H1 (cell line): Measurements from ENCODE around the gene SLC1A7. TPM values are rescaled to one million over a fixed set of nuclear protein-coding genes. Genes with fewer than 3 reads are reported as not detected.

ENCODE experiments used
- CTCF ChIA-PET: fragments of 300-600 bp; sonication (Branson Sonifier 250); formaldehyde crosslinking; loops from one replicate; lab custom pipeline; 2021; ENCODE audit not compliant: partially characterized antibody; lab: Charles Lee
- POLR2A ChIA-PET: fragments of 300-600 bp; sonication (Branson Sonifier 250); formaldehyde crosslinking; loops from one replicate; lab custom pipeline; 2021; ENCODE audit warnings: inconsistent platforms; ENCODE audit not compliant: partially characterized antibody; lab: Charles Lee
- DNase-seq, 2 experiments: peaks; one replicate each; pipeline versions ENCODE4 v3.0.0 to v3.0.0-alpha.2; 2010 to 2022; ENCODE audit warnings: low spot score in 2 of 2, low read depth in 1 of 2, mixed read lengths in 1 of 2
- FAIRE-seq: peaks from 2 replicates; lab custom pipeline; 2011; peaks lifted over from hg19 to GRCh38; lab: Jason Lieb, UNC
- H2AFZ ChIP-seq: 2 replicates; pipeline ENCODE4 v1.8.1; 2012; ENCODE audit warnings: low read length, inconsistent platforms
- H2AK5ac ChIP-seq: 2 replicates; pipeline ENCODE4 v1.6.1; 2013; ENCODE audit warnings: low read depth, low read length
- H2BK120ac ChIP-seq: replicated peaks from 2 replicates; pipeline ENCODE3; 2013; ENCODE audit warnings: low read depth, low read length, inconsistent platforms
- H2BK12ac ChIP-seq: 2 replicates; pipeline ENCODE4 v1.6.1; 2013; ENCODE audit warnings: low read depth, low read length
- H2BK15ac ChIP-seq: 2 replicates; pipeline ENCODE4 v1.6.1; 2013; ENCODE audit warnings: low read length
- H2BK20ac ChIP-seq: 2 replicates; pipeline ENCODE4 v1.6.1; 2013; ENCODE audit warnings: low read length
- H2BK5ac ChIP-seq: 2 replicates; pipeline ENCODE4 v1.6.1; 2013; ENCODE audit warnings: low read depth, low read length
- H3K14ac ChIP-seq: 2 replicates; pipeline ENCODE4 v1.6.1; 2013; ENCODE audit warnings: inconsistent platforms; ENCODE audit not compliant: insufficient read length
- H3K18ac ChIP-seq: 2 replicates; pipeline ENCODE4 v1.6.1; 2013; ENCODE audit warnings: low read length; ENCODE audit errors: extremely low read depth
- H3K23ac ChIP-seq: 2 replicates; pipeline ENCODE4 v1.6.1; 2013; ENCODE audit warnings: inconsistent platforms; ENCODE audit not compliant: insufficient read length
- H3K23me2 ChIP-seq: 2 replicates; pipeline ENCODE4 v1.6.1; 2013; ENCODE audit warnings: low read depth, low read length
- H3K27ac ChIP-seq: 2 replicates; pipeline ENCODE4 v1.6.1; 2011; ENCODE audit warnings: low read depth, low read length, inconsistent platforms
- H3K27me3 ChIP-seq, 4 experiments: replicated peaks in 1 of 4; 1 replicate in 1 of 4; 2 replicates in 3 of 4; pipeline versions ENCODE4 v1.6.1 to v1.8.1; 2011 to 2013; ENCODE audit warnings: low read length in 3 of 4, mild to moderate bottlenecking in 3 of 4, inconsistent platforms in 2 of 4, mixed read lengths in 2 of 4, moderate library complexity in 1 of 4; ENCODE audit not compliant: control insufficient read depth in 3 of 4, insufficient read depth in 3 of 4; ENCODE audit errors: extremely low read depth in 1 of 4
- H3K36me3 ChIP-seq, 4 experiments: 2 replicates each; pipeline versions ENCODE4 v1.6.1 to v1.8.1; 2011 to 2013; ENCODE audit warnings: mild to moderate bottlenecking in 4 of 4, low read length in 3 of 4, moderate library complexity in 2 of 4, control low read depth in 1 of 4, inconsistent platforms in 1 of 4; ENCODE audit not compliant: insufficient read depth in 4 of 4, control insufficient read depth in 2 of 4
- H3K4ac ChIP-seq: replicated peaks from 2 replicates; pipeline ENCODE3; 2013; ENCODE audit warnings: low read length, low read depth, mixed read lengths, inconsistent platforms; ENCODE audit not compliant: insufficient read length
- H3K4me1 ChIP-seq, 4 experiments: replicated peaks in 1 of 4; 1 replicate in 1 of 4; 2 replicates in 3 of 4; pipeline versions ENCODE4 v1.6.1 to v1.8.1; 2011 to 2013; ENCODE audit warnings: low read length in 3 of 4, inconsistent platforms in 2 of 4, mixed read lengths in 1 of 4; ENCODE audit not compliant: insufficient read depth in 4 of 4, control insufficient read depth in 3 of 4
- H3K4me2 ChIP-seq, 2 experiments: 2 replicates each; pipeline versions ENCODE4 v1.6.1 to v1.8.1; 2011 to 2013; ENCODE audit warnings: low read depth in 2 of 2, low read length in 2 of 2, control low read depth in 1 of 2, inconsistent platforms in 1 of 2, mild to moderate bottlenecking in 1 of 2; ENCODE audit not compliant: insufficient read depth in 1 of 2
- H3K4me3 ChIP-seq, 4 experiments: fragments of 200-600, 300-600 bp in 1 of 4; sonication (generic), shearing (Covaris generic), sonication (Bioruptor Twin) in 1 of 4; 2 replicates each; pipeline versions ENCODE4 v1.5.1 to v1.8.1; 2011 to 2016; ENCODE audit warnings: low read length in 4 of 4, low read depth in 3 of 4, control low read depth in 2 of 4, inconsistent platforms in 2 of 4, mild to moderate bottlenecking in 2 of 4, mixed read lengths in 1 of 4, moderate library complexity in 1 of 4; ENCODE audit not compliant: insufficient read depth in 2 of 4; ENCODE audit errors: extremely low read depth in 1 of 4
- H3K56ac ChIP-seq: replicated peaks from 2 replicates; pipeline ENCODE3; 2013; ENCODE audit warnings: low read depth, mild to moderate bottlenecking, mixed read lengths, low read length, inconsistent platforms; ENCODE audit not compliant: insufficient read length
- H3K79me1 ChIP-seq: 2 replicates; pipeline ENCODE4 v1.6.1; 2013; ENCODE audit warnings: low read depth, low read length, control low read depth
- H3K79me2 ChIP-seq, 2 experiments: 2 replicates each; pipeline versions ENCODE4 v1.6.1 to v1.8.1; 2012 to 2013; ENCODE audit warnings: low read length in 2 of 2, mild to moderate bottlenecking in 2 of 2, inconsistent platforms in 1 of 2; ENCODE audit not compliant: insufficient read depth in 2 of 2, control insufficient read depth in 1 of 2
- H3K9ac ChIP-seq, 4 experiments: replicated peaks in 1 of 4; 1 replicate in 1 of 4; 2 replicates in 3 of 4; pipeline versions ENCODE4 v1.6.1 to v1.8.1; 2011 to 2013; ENCODE audit warnings: low read depth in 3 of 4, low read length in 3 of 4, control low read depth in 2 of 4, mild to moderate bottlenecking in 2 of 4, moderate library complexity in 2 of 4, inconsistent platforms in 1 of 4; ENCODE audit errors: extremely low read depth in 1 of 4
- H3K9me3 ChIP-seq, 2 experiments: 2 replicates each; pipeline versions ENCODE4 v1.6.1 to v1.8.1; 2012 to 2013; ENCODE audit warnings: mild to moderate bottlenecking in 2 of 2, moderate library complexity in 2 of 2, control low read depth in 1 of 2, inconsistent platforms in 1 of 2, low read depth in 1 of 2, low read length in 1 of 2, mixed read lengths in 1 of 2; ENCODE audit not compliant: insufficient read depth in 2 of 2
- H4K20me1 ChIP-seq, 2 experiments: replicated peaks in 1 of 2; 2 replicates each; pipeline versions ENCODE3 to v1.8.1; 2011 to 2013; ENCODE audit warnings: inconsistent platforms in 2 of 2, low read length in 2 of 2, mild to moderate bottlenecking in 1 of 2; ENCODE audit not compliant: insufficient read depth in 2 of 2, control insufficient read depth in 1 of 2
- H4K5ac ChIP-seq: 2 replicates; pipeline ENCODE4 v1.6.1; 2013; ENCODE audit warnings: low read length, low read depth, mixed read lengths, inconsistent platforms; ENCODE audit not compliant: insufficient read length
- H4K8ac ChIP-seq: 2 replicates; pipeline ENCODE4 v1.8.0; 2013; ENCODE audit warnings: mild to moderate bottlenecking, moderate library complexity, low read length, inconsistent platforms; ENCODE audit not compliant: insufficient read depth; ENCODE audit errors: extremely low read depth
- H4K91ac ChIP-seq: replicated peaks from 2 replicates; pipeline ENCODE3; 2013; ENCODE audit warnings: low read length, mixed read lengths, inconsistent platforms; ENCODE audit not compliant: insufficient read length
- MAFK ChIP-seq: IDR thresholded peaks from 2 replicates; pipeline ENCODE4 v1.6.1; 2012; ENCODE audit warnings: low read depth, mild to moderate bottlenecking, improper control_type of control experiment, low read length
- WGBS, 2 experiments: shearing (Covaris generic) in 1 of 2; methylation state at CpG; one replicate each; pipeline versions ENCODE4 v1.1.6 to v1.1.7; 2013 to 2015; ENCODE audit warnings: low lambda C conversion rate in 2 of 2, mixed read lengths in 2 of 2, inconsistent platforms in 1 of 2, low coverage in 1 of 2, missing lambda C conversion rate in 1 of 2; ENCODE audit not compliant: insufficient replicate concordance in 2 of 2, insufficient coverage in 1 of 2, insufficient read length in 1 of 2; ENCODE audit errors: extremely low coverage in 1 of 2, missing lambda C conversion rate in 1 of 2; 5-methylcytosine and 5-hydroxymethylcytosine counted together
- polyA plus RNA-seq, 7 experiments: library from polyadenylated mRNA; depleted of rRNA in 3 of 7; stranded (reverse) in 5 of 7; unstranded in 2 of 7; fragments of >200 nt in 5 of 7; fragments of 200-250 nt in 2 of 7; gene quantifications; 1 replicate in 5 of 7; 2 replicates in 1 of 7; 4 replicates in 1 of 7; pipeline versions ENCODE4 v1.2.1 to v1.2.3, GENCODE V29; 2011 to 2013; ENCODE audit warnings: missing spikeins in 2 of 7, mixed read lengths in 2 of 7
- total RNA-seq: library from RNA; stranded (reverse); fragmentation: NEBNext Ultra II Directional; extraction: Animal tissue kit (Norgen Biotek cat#: 25700); gene quantifications from 2 replicates; pipeline ENCODE4 v1.2.1, GENCODE V29; 2021
- TF ChIP-seq, protein P1 (sequence below): IDR thresholded peaks from 2 replicates; pipeline ENCODE4 v1.6.1; 2012; ENCODE audit warnings: low read length, inconsistent platforms
- TF ChIP-seq, protein P2 (sequence below): IDR thresholded peaks from 2 replicates; pipeline ENCODE4 v1.6.1; 2011; ENCODE audit warnings: low read length, improper control_type of control experiment

The SLC1A7 gene
- total and polyA plus RNA-seq, 2 of the 8 experiments (the other 6 are each of a cell fraction or from before 2014, with no cell fraction given), result not detected

- H3K9ac ChIP-seq, result no peak overlapping the region
- no peak overlapping the region for H4K5ac ChIP-seq
- H3K23me2 ChIP-seq, result no peaks in the 10 kb centered on the region
- no peak overlapping the region for H2BK15ac ChIP-seq
- no peaks in the 10 kb centered on the region for H4K20me1 ChIP-seq
- DNase-seq, result no peak
- no peak overlapping the region for H3K18ac ChIP-seq
- H3K4me3 ChIP-seq, result no peak overlapping the region
- ChIA-PET POLR2A (interaction anchor here (0.9 kb wide), 1 partner anchor 12 kb away, joined by 4 read pairs; no protein-coding TSS in a partner anchor), CTCF (interaction anchor here (0.6 to 3.5 kb wide), 10 partner anchors 12 to 100 kb away, joined by 3 to 23 read pairs (median 4); no protein-coding TSS in a partner anchor)
- H3K27me3 ChIP-seq, result no peaks in the 10 kb centered on the region
- no peaks in the 10 kb centered on the region for H3K9me3 ChIP-seq
- H3K4me2 ChIP-seq, result no peak overlapping the region
- no peak overlapping the region; the same call in 1 of the 2 replicates for H2BK12ac ChIP-seq
- no peaks in the 10 kb centered on the region for H3K79me1 ChIP-seq
- H3K56ac ChIP-seq, result no peak overlapping the region
- WGBS, 2 experiments, result 95% methylated on average over 11 of the region's 11 CpGs; no CpG with 5 or more reads in 1 of the 2 experiments
- H2AFZ ChIP-seq, result no peak overlapping the region
- no peak overlapping the region for H2BK5ac ChIP-seq
- H3K27ac ChIP-seq, result no peak overlapping the region
- no peak overlapping the region; the same call in 1 of the 2 replicates for H4K8ac ChIP-seq
- no peak overlapping the region for H2BK20ac ChIP-seq
- H3K23ac ChIP-seq, result no peak overlapping the region
- H3K79me2 ChIP-seq, result no peaks in the 10 kb centered on the region
- no peak for FAIRE-seq
- no peak overlapping the region for H3K4ac ChIP-seq
- TF ChIP-seq, protein P1, sequence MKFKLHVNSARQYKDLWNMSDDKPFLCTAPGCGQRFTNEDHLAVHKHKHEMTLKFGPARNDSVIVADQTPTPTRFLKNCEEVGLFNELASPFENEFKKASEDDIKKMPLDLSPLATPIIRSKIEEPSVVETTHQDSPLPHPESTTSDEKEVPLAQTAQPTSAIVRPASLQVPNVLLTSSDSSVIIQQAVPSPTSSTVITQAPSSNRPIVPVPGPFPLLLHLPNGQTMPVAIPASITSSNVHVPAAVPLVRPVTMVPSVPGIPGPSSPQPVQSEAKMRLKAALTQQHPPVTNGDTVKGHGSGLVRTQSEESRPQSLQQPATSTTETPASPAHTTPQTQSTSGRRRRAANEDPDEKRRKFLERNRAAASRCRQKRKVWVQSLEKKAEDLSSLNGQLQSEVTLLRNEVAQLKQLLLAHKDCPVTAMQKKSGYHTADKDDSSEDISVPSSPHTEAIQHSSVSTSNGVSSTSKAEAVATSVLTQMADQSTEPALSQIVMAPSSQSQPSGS, result no peak
- no peak for TF ChIP-seq MAFK
- TF ChIP-seq, protein P2, sequence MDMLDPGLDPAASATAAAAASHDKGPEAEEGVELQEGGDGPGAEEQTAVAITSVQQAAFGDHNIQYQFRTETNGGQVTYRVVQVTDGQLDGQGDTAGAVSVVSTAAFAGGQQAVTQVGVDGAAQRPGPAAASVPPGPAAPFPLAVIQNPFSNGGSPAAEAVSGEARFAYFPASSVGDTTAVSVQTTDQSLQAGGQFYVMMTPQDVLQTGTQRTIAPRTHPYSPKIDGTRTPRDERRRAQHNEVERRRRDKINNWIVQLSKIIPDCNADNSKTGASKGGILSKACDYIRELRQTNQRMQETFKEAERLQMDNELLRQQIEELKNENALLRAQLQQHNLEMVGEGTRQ, result no peak
- no peak overlapping the region for H4K91ac ChIP-seq
- peaks cover 0 to 5% (median 0%) of the 10 kb centered on the region in 4 experiments; a peak in 5 of 7 replicates for H3K4me1 ChIP-seq
- no peaks in the 10 kb centered on the region for H3K36me3 ChIP-seq
- H3K14ac ChIP-seq, result no peak overlapping the region
- no peak overlapping the region for H2AK5ac ChIP-seq
- H2BK120ac ChIP-seq, result no peak overlapping the region
Measured at GRCh38 chr1:53089478-53090226, 52.8 kb downstream of the SLC1A7 start.
